NCI-H524 (cell line): ENCODE results near the gene HOXA2.

Experiments
- DNase-seq, 2 experiments: peaks; one replicate each; lab custom pipeline; 2025; lab: John Stamatoyannopoulos, UW

The HOXA2 gene

GRCh38 chr7:27098578-27099451, 3.7 kb downstream of the HOXA2 start:
- DNase-seq = no peak

DNA sequence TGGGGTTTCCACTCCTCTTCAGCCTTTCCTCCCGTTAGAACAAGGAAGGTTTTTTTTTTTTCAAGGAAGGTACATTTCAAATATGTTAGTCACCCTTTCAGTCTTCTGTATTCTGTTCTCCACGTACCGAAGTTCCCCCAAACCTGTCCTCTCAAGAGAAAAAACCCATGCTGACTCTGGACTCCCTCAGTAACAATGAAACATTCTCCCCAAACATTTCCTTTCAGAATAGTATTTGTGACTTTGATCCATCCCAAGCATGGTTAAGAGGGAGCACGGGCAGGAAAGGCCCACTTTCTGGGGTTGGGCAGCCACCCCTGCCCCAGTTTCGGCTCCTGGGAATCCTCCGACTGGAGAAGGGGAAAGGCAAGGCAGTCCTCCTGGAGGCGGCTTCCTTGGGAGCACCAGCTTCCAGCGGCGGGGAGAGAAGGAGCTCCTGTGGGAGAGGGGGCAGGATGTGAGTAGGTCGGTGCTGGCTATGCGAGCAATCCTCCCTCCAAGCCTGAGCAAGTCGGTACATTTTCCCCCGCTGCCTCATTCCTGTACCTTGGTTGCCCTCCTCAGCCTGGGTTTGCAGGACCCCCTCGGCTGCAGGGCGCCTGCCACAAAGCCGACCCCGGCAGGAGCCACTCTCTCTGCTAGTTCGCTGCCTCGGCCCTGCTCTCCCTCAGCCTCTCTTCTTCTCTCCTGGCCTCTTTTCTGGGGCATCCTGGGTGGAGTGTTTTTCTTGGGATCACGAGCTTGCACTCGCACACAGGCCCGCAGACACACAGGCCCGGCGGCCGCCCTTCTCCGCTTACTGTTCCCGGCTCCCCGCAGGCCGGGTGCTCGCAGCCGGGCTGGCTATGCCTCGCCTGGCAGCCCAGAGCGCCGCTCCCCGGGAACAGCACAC, 4.6 kb downstream of the HOXA2 start:
- no peak for DNase-seq

- peak in 1 of 2 experiments; percentile 26 for DNase-seq
These were observed 5.5 kb downstream of the HOXA2 start for GRCh38 chr7:27096768-27097514.

GRCh38 chr7:27095897-27096767, 6.4 kb downstream of the HOXA2 start, which contains the start of gene HOXA1:
Gene HOXA1 (minus strand): TSS chr7:27096000. CDS start chr7:27095912, 88 bp downstream.
- DNase-seq = peak; percentile 65 to 90

DNA sequence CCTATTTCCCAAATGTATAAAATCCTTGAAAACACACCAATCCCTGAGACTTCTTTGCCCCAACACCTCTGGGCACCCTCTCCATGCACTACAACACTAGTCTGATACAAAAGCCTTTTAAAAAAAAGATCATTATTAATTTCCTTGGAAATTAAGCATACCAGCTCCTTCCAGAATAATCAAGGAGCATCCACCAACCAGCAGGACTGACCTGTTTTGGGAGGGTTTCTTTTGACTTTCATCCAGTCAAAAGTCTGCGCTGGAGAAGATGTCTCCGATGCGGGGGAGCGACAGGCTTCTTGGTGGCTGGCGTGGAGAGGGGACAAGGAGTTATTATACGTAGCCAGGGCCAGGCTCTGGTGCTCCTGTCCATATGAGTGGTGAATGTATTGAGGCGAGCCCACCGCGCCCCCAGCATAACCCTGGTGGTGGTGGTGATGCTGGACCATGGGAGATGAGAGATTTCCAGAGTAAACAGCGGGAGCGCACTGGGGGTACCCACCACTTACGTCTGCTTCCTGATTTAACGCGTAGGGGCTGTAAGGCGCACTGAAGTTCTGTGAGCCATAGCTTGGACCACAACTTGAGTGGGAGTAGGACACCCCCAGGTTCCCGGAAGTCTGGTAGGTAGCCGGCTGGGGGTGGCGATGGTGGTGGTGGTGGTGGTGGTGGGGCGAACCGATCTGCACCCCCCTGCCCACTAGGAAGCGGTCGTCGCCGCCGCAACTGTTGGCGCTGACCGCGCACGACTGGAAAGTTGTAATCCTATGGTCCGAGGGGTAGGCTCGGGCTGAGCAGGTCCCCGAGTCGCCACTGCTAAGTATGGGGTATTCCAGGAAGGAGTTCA, 7.2 kb downstream of the HOXA2 start:
- no peak for DNase-seq

GRCh38 chr7:27094304-27095049, 8.0 kb downstream of the HOXA2 start:
- no peak for DNase-seq

DNA sequence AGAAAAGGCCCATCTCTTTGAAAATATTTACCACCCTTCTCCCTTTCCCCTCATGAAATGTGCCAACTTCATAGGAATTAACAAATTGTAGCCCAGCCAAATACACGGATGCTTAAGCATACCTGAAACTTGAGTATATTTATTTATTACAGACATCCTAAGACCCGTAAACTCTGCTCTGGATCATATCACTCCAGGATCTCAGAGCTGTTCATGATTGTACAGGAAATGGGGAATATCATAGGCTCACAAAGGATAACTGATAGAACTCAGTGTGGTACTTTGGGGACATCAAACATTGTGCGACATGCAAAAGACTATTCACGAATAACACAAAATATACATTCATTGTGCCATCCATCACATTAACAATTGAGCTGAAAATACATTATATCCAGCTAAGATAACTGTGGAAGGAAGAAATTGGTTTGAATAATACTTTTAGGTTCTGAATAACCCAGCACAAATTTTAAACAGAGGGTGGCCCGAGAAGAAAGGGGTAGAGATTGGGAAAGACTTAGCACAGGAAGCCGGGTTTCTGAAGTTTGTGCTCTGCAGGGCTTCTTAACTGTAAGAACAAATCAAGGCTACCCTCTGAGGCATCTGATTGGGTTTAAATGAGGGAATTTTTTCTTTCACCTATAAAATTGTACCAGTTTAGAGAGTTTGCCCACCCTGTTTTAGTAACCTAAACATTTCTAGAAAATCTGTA, 9.1 kb downstream of the HOXA2 start:
- DNase-seq = no peak

GRCh38 chr7:27092819-27093110, 9.7 kb downstream of the HOXA2 start:
- no peak for DNase-seq

DNA sequence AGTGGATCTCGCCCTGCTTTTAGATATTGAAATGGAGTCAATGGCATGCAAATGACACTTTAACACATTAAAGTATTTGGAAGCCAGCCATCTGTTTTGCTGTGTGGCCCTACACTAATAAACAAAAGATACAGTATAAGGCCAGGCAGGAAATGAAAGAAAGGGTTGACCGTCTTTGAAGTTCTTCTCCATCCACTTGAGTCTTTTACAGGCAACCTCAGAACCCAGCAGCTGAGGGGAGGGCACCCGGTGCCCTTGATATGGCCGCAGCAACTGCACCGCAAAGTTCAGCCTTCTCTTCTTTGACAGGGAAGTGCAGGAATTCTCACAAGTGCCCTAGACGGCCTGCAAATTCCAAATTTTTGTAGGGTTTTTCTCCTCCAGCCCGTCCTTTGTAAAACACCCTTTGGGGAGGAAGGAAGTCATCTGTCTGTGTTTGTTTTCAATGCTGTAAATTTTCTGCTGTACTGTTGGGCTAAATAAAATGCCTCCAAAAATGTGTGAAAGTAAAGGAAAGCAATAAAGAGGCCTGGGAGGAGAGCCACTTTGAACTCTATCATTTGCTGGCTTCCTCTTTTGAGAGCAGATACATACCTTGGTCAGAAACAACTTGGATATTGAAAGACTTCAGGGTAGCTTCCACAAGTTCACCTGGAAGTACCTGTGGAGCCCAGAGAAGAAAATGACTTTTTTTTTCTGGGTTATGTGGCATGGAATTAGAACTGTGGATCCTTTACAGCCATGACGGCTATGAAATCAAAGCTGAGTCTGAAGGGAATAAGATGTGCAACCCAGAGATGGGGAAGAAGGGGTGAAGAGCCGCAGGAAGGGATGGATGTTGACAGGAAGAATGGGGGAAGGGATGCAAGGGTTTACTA, 10.3 kb downstream of the HOXA2 start:
- no peak for DNase-seq

DNA sequence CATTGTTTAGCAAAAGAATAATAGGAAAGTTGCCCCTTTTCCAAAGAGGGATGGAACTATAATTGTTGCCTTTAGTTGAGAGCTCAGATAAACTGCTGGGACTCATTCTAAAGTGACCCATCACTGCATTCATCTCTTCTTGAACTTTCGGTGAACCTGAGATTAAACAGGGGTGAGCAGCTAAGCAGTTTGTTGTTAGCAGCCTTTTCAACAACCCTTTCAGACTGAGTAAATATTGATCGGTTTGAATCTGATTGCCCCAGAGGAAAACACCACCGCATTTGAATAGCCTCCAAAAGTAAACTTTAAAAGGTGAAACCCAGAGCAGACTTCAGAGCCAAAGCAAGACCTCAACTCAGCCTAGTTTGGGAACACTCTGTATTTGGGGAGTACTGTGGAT, 11.4 kb downstream of the HOXA2 start:
- DNase-seq = no peak

DNA sequence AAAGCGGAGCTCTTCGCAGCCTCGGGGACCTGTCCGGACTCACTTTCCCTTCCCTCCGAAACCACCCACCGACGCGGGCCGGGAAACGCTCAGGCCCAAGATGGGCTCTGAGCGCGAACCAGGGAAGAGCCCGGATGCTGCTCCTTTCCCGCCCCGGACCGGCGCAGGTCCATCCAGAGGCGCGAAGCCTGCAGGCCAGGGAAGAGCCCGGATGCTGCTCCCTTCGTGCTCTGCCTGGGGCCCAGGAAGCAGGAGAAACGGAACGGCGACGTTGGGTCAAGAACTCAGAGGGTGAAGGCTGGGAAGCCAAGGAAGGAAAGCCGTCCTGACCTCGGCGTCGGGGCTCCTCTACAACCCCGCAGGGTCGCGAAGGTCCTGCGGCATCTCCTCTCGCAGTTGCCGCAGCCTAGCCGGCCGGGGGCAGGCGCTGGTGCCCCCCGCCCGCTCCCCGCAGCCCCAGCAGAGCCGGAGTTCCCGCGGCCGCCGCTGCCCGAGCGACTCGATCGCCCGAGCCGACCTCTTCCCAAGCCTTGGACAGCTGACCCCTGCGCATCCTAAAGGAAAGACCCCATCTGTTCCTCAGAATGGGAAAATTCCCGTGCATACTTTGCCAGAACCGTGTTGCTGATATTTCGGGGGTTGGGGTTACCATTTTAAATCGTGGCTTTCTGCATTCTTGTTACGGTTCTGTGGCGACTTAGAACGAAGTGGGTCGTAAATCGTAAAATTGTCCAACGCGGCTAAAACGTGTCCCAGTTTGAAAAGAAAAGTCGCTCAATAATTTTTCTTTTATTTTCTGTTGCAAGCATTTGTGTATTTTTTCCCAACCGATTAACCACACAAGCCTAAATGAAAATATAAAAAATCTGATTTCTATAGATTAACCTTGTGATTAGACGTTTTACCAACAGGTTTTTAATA, 14.2 kb downstream of the HOXA2 start:
- DNase-seq = no peak

DNA sequence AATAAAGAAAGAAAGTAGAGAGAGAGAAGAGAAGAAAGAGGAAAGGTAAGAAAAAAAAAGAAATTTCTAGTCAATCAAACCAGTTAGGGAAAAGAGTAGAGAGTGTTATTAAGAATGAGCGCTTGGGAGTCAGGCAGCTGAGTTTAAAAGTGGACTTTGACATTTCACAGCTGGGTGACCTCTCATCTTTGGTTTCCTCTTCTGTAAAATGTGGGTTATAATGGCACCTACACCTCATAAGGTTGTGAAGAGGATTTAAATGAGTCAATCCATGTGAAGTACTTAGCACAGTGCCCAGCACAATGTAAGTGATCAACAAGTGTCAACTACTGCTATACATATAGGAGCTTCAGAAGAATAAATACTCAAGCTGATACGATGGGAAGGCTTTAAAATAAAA, 18.8 kb downstream of the HOXA2 start:
- no peak for DNase-seq

- DNase-seq = no peak
These were observed 20.3 kb downstream of the HOXA2 start for GRCh38 chr7:27082171-27082570.

DNA sequence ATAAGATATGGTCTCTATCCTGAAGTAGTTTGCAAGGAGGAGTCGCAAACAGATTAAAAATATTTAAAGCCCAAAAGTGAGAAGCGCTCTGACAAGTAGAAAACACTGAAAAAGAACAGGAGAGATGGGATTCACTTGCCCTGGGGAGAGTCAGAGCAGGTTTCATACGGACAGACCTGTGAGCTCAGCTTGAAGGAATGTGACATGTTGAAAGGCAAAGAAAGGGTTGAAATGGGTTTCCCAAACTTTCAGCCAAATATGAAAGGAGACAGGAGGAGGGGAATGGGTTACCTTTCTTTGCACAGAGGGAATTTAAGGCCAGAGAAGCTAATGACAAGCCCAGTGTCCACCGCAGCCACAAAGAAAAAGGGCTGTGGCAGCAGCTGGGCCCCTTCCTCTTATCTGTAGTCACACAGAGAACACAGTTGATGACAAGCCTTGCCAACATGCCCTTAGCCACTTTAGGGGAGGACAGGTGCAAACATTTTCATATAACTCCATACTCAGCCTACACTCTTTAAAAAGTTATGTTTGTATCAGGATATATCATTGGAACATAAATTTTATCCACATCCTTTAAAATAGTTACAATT, 21.5 kb downstream of the HOXA2 start:
- no peak for DNase-seq

GRCh38 chr7:27079234-27079975, 23.1 kb downstream of the HOXA2 start:
- DNase-seq = no peak
